Measurements from ENCODE around the gene TXNDC17. TPM values are rescaled to one million over a fixed set of nuclear protein-coding genes. Genes with fewer than 3 reads are reported as not detected.

Gene TXNDC17
- total RNA-seq, 1 donor from 2014 or later = 92.7 TPM

DNA sequence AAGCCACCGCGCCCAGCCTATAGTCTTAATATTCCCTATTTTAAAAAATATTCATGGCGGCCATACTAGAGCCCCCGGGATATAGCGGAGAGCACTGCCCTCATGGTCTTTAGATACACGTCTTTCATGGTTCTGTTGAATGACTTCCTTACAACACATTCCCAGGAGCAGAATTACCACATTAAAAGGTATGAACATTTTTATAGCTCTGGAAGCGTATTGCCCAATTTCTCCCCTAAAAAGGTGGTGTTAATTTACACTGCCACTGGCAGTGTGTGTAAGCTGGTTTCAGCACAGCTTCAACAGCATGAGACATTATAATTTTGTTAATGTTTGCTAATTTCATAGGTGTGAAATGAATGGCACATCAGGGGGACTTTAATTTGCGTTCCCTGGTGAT is 29.7 kb downstream of the TXNDC17 start:
- peaks cover 9% of the 10 kb centered on the region for H3K27me3 Mint-ChIP-seq (ENCODE audit: low read depth)
- H3K4me3 Mint-ChIP-seq (ENCODE audit: low read depth) = no peak overlapping the region
- intact Hi-C loops (cut with micrococcal nuclease) = no loop called here
- H3K36me3 Mint-ChIP-seq (ENCODE audit: low read depth) = no peaks in the 10 kb centered on the region
- H3K4me1 Mint-ChIP-seq (ENCODE audit: low read depth) = peaks cover 8% of the 10 kb centered on the region
- H3K9me3 Mint-ChIP-seq = no peaks in the 10 kb centered on the region
- no peak overlapping the region for H3K27ac Mint-ChIP-seq
- DNase-seq (ENCODE audit: low spot score) = no peak

DNA sequence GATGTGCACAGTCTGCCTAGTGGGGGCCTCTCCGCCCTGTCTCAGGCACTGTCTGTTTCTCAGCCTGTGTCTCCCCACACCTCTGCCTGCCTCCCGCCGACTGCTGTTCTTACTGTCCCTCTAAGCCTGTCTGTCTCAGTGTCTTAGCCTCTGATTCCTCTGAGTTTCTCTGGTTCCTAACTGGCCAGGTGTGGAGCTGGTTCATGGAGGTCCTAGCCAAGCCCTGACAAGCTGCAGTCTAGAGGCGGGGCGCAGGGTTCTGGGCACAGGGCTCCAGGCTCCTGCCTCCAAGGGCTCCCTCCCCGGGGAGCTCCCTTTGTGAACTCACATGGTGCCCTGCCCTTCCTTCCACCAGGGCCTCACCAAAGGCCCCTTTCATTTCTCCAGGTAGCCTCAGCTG is 30.1 kb downstream of the TXNDC17 start:
- Mint-ChIP-seq H3K9me3 (no peaks in the 10 kb centered on the region), H3K27me3 (ENCODE audit: low read depth) (peaks cover 13% of the 10 kb centered on the region), H3K4me3 (ENCODE audit: low read depth) (no peak overlapping the region), H3K4me1 (ENCODE audit: low read depth) (peaks cover 8% of the 10 kb centered on the region), H3K27ac (no peak overlapping the region), H3K36me3 (ENCODE audit: low read depth) (no peaks in the 10 kb centered on the region)
- no peak for DNase-seq (ENCODE audit: low spot score)
- intact Hi-C loops (cut with micrococcal nuclease) = no loop called here

DNA sequence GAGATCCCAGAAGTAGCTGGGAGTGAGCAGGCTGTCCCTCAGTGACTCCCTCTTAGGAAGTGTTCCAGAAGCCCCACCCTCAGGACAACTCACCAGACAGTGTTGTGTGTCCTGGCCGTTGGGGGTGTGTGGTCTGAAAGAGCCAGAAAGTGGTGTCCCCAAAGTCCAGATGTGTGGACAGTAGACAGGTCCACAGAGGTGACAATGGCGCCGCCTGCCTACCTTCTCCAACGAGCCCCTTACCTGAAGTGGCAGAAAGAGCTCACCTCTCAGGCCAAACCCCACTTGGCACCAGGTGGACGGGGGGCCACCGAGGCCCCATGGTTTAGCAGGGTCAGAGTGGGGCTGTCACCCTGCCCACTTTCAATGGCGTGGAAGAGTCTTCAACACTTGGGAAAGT is 30.6 kb downstream of the TXNDC17 start:
- Mint-ChIP-seq H3K9me3 (no peaks in the 10 kb centered on the region), H3K27ac (no peak overlapping the region), H3K4me1 (ENCODE audit: low read depth) (peaks cover 8% of the 10 kb centered on the region), H3K4me3 (ENCODE audit: low read depth) (no peak overlapping the region), H3K27me3 (ENCODE audit: low read depth) (peaks cover 14% of the 10 kb centered on the region), H3K36me3 (ENCODE audit: low read depth) (no peaks in the 10 kb centered on the region)
- DNase-seq (ENCODE audit: low spot score) = no peak
- intact Hi-C loops (cut with micrococcal nuclease) = no loop called here

GRCh38 chr17:6674586-6674985 is 33.7 kb downstream of the TXNDC17 start:
- Mint-ChIP-seq H3K9me3 (no peaks in the 10 kb centered on the region), H3K36me3 (ENCODE audit: low read depth) (no peaks in the 10 kb centered on the region), H3K4me1 (ENCODE audit: low read depth) (peaks cover 5% of the 10 kb centered on the region), H3K4me3 (ENCODE audit: low read depth) (no peak overlapping the region), H3K27ac (no peak overlapping the region), H3K27me3 (ENCODE audit: low read depth) (peaks cover 19% of the 10 kb centered on the region)
- intact Hi-C loops (cut with micrococcal nuclease) = no loop called here
- no peak for DNase-seq (ENCODE audit: low spot score)

DNA sequence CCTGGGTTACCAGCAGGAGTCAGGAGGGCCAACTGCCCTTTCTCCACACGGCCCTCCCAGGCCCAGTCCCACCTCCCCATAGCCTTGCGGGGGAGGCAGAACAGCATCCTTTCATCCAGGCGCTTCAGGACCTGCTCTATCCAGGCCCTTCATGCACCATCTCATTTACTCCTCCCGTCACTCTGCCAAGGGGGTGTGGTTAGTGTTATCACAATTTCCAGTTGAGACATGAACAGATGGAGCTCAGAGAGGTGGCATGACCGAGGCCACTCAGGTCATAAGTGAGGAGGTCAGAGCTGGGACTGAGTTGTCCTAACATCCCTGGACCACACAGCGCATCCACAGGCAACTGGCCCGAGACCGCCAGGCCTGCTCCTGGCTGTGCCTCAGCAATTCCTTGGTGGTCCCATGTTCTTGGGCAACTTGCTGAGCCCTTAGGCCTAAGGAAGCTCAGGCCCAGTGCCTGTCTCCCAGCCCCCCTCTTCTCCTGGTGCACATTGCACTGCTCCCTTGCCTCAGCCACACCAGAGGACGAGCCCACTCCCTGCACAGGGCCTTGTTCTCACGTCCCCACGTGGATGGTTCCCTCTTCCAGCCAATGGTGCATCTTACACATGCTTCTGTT is 34.5 kb downstream of the TXNDC17 start:
- Mint-ChIP-seq H3K9me3 (no peaks in the 10 kb centered on the region), H3K4me3 (ENCODE audit: low read depth) (no peak overlapping the region), H3K36me3 (ENCODE audit: low read depth) (no peaks in the 10 kb centered on the region), H3K27ac (no peak overlapping the region), H3K4me1 (ENCODE audit: low read depth) (peaks cover 3% of the 10 kb centered on the region), H3K27me3 (ENCODE audit: low read depth) (peaks cover 21% of the 10 kb centered on the region)
- intact Hi-C loops (cut with micrococcal nuclease) = no loop called here
- no peak for DNase-seq (ENCODE audit: low spot score)

- no peak for DNase-seq (ENCODE audit: low spot score)
- Mint-ChIP-seq H3K4me1 (ENCODE audit: low read depth) (peaks cover 3% of the 10 kb centered on the region), H3K27me3 (ENCODE audit: low read depth) (peaks cover 27% of the 10 kb centered on the region), H3K27ac (no peak overlapping the region), H3K9me3 (no peaks in the 10 kb centered on the region), H3K36me3 (ENCODE audit: low read depth) (no peaks in the 10 kb centered on the region), H3K4me3 (ENCODE audit: low read depth) (no peak overlapping the region)
- intact Hi-C loops (cut with micrococcal nuclease) = no loop called here
These were observed 35.9 kb downstream of the TXNDC17 start for GRCh38 chr17:6676802-6677157.

DNA sequence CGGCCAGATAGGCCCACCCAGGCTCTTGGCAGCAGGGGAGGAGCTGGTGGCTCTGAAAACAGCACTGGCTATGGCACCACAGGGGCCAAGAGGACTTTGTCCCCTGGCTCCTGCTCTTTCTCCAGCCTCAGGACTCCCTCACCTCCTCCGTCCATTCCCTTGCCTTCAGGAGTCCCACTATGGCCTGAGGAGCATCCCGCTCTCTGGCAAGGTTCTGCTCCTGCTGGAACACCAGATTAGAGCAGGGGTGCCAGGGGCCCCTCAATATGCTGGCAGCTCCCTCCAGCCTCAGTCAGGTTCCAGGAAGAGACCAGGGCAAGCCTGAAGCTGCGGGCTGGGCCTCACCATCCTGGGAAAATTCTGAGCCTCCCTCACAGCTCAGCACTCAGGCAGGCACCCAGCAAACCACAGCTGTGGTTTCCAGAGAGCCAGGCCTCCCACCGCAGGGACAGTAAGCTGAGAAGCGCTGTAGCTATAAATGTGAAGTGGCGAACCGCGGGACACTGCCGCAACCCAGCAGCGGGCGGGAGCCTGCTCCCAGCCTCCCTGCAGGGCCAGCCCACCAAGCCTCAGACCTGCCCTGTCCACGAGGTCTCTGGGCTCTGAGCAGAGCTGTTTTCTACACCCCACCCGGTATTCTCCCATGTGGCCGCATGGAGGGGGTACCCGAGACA is 36.4 kb downstream of the TXNDC17 start:
- DNase-seq (ENCODE audit: low spot score) = no peak
- H3K4me1 Mint-ChIP-seq (ENCODE audit: low read depth) = peaks cover 3% of the 10 kb centered on the region
- no peak overlapping the region for H3K4me3 Mint-ChIP-seq (ENCODE audit: low read depth)
- peaks cover 32% of the 10 kb centered on the region for H3K27me3 Mint-ChIP-seq (ENCODE audit: low read depth)
- no peak overlapping the region for H3K27ac Mint-ChIP-seq
- H3K36me3 Mint-ChIP-seq (ENCODE audit: low read depth) = no peaks in the 10 kb centered on the region
- no peaks in the 10 kb centered on the region for H3K9me3 Mint-ChIP-seq
- intact Hi-C loops (cut with micrococcal nuclease) = no loop called here

DNA sequence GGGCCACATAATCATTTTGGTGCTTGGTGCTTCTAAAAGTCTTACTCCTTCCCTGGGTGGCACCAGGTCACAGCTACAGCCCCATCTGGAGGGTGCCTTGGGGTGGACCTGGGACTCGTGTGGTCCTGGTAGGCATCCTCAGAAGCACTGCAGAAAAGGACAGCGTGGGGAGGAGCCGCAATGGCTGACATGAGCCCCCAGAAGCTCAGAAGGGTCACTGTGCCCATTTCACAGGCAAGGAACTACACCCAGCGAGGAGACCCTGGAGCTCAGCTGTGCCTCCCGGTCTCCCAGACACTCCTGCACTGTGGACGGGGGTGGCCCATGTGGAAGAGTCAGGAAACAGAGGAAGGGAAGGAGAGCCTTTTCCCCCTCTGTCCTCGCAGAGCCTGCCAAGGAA is 37.1 kb downstream of the TXNDC17 start:
- Mint-ChIP-seq H3K27me3 (ENCODE audit: low read depth) (peaks cover 35% of the 10 kb centered on the region), H3K4me3 (ENCODE audit: low read depth) (no peak overlapping the region), H3K27ac (no peak overlapping the region), H3K36me3 (ENCODE audit: low read depth) (no peaks in the 10 kb centered on the region), H3K4me1 (ENCODE audit: low read depth) (peaks cover 3% of the 10 kb centered on the region), H3K9me3 (no peaks in the 10 kb centered on the region)
- intact Hi-C loops (cut with micrococcal nuclease) = no loop called here
- no peak for DNase-seq (ENCODE audit: low spot score)

- Mint-ChIP-seq H3K4me1 (ENCODE audit: low read depth) (peaks cover 3% of the 10 kb centered on the region), H3K36me3 (ENCODE audit: low read depth) (no peaks in the 10 kb centered on the region), H3K27ac (no peak overlapping the region), H3K9me3 (no peaks in the 10 kb centered on the region), H3K4me3 (ENCODE audit: low read depth) (no peak overlapping the region), H3K27me3 (ENCODE audit: low read depth) (peaks cover 35% of the 10 kb centered on the region)
- intact Hi-C loops (cut with micrococcal nuclease) = no loop called here
- DNase-seq (ENCODE audit: low spot score) = no peak
These were observed 38.4 kb downstream of the TXNDC17 start for GRCh38 chr17:6679241-6679640.

DNA sequence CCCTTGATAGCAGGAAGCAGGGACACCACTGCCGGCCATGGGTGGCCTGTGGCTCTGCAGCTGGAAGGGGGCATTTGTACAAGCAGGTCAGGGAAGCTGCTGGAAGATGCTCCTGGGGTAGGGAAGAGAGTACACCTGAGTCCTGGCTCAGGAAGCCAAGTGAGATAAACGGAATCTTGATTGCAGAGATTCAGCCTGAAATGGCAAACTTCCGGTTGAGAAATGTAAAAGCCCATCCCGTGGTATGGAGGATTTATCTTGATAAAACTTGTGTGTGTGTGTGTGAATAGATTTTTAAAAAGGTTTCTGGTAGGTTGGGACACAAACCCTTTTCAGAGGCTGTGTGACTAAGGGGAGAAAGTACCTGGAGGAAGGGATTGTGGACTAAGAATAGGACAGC is 40.3 kb downstream of the TXNDC17 start:
- H3K4me3 Mint-ChIP-seq (ENCODE audit: low read depth) = no peak overlapping the region
- intact Hi-C loops (cut with micrococcal nuclease) = no loop called here
- no peak overlapping the region for H3K27ac Mint-ChIP-seq
- H3K4me1 Mint-ChIP-seq (ENCODE audit: low read depth) = peaks cover 3% of the 10 kb centered on the region
- DNase-seq (ENCODE audit: low spot score) = no peak
- no peaks in the 10 kb centered on the region for H3K9me3 Mint-ChIP-seq
- H3K27me3 Mint-ChIP-seq (ENCODE audit: low read depth) = peaks cover 29% of the 10 kb centered on the region
- no peaks in the 10 kb centered on the region for H3K36me3 Mint-ChIP-seq (ENCODE audit: low read depth)

DNA sequence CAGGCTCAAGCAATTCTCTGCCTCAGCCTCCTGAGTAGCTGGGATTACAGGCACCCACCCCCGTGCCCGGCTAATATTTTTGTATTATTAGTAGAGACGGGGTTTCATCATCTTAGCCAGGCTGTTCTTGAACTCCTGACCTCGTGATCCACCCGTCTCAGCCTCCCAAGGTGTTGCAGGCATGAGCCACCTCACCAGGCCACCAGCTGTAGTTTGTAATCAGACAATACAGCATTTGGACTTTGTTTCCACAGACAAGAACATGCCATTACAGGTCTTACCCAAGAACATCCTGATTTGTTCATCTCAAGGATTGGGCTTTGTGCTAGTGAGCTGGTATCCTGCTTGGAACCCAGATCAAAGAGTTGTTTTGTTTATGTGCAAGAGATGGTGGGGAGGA is 40.8 kb downstream of the TXNDC17 start:
- Mint-ChIP-seq H3K4me3 (ENCODE audit: low read depth) (no peak overlapping the region), H3K9me3 (no peaks in the 10 kb centered on the region), H3K36me3 (ENCODE audit: low read depth) (no peaks in the 10 kb centered on the region), H3K27me3 (ENCODE audit: low read depth) (peaks cover 29% of the 10 kb centered on the region), H3K4me1 (ENCODE audit: low read depth) (peaks cover 3% of the 10 kb centered on the region), H3K27ac (no peak overlapping the region)
- intact Hi-C loops (cut with micrococcal nuclease) = no loop called here
- no peak for DNase-seq (ENCODE audit: low spot score)

DNA sequence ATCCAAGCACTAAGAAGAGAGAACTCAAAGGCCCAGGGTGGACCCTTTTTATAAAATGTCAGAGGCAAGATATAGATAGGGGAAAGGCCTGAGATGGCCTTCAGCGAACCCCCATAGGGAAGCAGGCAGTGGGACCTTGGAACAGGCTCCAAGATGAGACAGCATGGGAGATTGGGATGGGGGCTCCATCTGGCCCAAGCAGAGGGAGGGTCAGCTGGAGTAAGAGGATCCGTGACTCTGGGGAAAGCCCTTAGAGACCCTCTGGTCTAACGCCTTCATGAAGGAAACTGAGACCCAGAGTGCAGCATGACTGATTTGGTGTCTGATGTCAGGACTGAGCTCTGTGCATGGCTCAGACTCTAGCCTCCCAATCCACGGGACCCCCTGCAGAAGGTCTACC is 41.5 kb downstream of the TXNDC17 start:
- Mint-ChIP-seq H3K4me3 (ENCODE audit: low read depth) (no peak overlapping the region), H3K36me3 (ENCODE audit: low read depth) (no peaks in the 10 kb centered on the region), H3K4me1 (ENCODE audit: low read depth) (peaks cover under 1% of the 10 kb centered on the region), H3K27me3 (ENCODE audit: low read depth) (peaks cover 29% of the 10 kb centered on the region), H3K27ac (no peak overlapping the region), H3K9me3 (no peaks in the 10 kb centered on the region)
- no peak for DNase-seq (ENCODE audit: low spot score)
- intact Hi-C loops (cut with micrococcal nuclease) = no loop called here

DNA sequence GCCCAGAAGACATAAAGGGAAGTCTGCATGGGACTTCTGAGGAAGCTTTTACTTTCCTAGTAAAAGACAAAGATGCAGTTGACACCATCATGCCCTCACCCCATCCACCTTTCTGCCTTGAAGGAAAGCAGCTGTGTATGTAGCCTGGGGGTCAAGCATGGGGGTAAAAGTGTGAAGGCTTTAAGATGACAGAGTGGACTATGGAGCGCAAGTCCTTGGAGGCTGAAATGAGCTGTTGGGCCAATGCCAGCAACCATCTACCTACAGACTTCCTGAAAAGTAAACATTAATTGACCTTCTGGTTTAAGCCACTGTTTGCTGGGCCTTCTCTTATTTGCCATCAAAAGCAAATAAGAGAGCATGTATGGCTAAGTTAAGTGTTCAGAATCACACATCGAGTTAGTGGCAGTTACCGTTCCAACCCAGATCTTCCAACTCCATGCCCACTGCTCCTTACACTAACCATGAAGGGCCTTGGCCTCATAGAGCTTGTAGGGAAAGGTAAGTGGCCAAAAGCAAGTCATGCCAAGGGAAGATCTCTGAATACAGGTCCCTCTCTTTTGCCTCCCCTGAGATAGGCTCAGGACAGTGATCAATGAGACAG is 42.3 kb downstream of the TXNDC17 start:
- Mint-ChIP-seq H3K9me3 (no peaks in the 10 kb centered on the region), H3K4me3 (ENCODE audit: low read depth) (no peak overlapping the region), H3K36me3 (ENCODE audit: low read depth) (no peaks in the 10 kb centered on the region), H3K27ac (no peak overlapping the region), H3K27me3 (ENCODE audit: low read depth) (peaks cover 27% of the 10 kb centered on the region), H3K4me1 (ENCODE audit: low read depth) (no peaks in the 10 kb centered on the region)
- intact Hi-C loops (cut with micrococcal nuclease) = no loop called here
- no peak for DNase-seq (ENCODE audit: low spot score)
